ENCODE measurements around the gene RAB27B.

The RAB27B gene

DNA sequence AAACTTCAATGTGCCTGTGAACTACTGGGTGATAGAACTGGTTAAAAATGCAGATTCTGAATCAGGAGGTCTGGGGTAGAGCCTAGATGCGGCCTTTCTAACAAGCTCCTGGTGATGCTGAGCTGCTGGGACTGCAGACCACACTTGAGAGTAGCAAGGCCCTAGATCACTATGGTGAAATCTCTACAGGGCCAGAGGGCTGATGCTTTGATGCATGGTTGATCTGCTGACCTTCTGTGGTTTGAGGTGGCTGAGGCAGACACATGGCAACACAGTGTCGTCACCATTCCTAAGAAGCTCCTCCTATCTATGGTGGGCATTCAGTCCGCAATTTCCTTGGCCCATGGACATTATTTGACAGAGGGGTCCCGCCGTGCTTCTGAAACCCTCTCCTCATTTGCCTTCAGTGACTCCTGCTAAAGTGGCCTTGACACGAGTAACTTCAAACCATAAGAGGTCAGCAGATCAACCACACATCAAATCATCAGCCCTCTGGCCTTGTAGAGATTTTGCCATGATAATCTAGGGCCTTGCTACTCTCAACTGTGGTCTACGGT is 111.2 kb downstream of the RAB27B start:
- Histone ChIP-seq H3K4me1 (ENCODE audit: insufficient read depth, low read length) (no peaks in the 10 kb centered on the region), H3K36me3 (ENCODE audit: insufficient read depth, low read length) (no peaks in the 10 kb centered on the region), H3K9me3 (ENCODE audit: low read length) (no peaks in the 10 kb centered on the region), H3K4me3 (ENCODE audit: low read length) (no peak overlapping the region), H2AFZ (ENCODE audit: low read depth, low read length) (no peak overlapping the region), H3K27me3 (ENCODE audit: insufficient read depth, low read length) (no peaks in the 10 kb centered on the region)

DNA sequence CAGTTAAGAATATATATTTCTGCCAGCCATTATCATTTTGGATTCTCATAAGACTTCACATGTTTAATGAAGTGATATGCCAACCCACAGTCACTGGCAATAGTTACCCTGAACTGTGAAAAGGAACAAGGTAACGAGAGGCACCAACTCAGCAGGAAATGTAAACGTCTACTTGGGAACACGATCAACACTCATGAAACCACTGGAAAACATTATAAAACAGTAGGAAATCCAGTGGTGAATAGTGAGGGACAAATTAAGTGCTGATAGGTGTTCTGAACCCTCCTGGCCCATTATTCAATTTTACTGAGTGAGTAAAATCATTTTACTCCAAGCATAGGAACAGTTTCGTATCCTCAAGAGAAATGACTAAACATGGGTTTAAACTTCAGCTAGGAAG is 113.9 kb downstream of the RAB27B start:
- H2AFZ ChIP-seq (ENCODE audit: low read depth, low read length), result no peak overlapping the region
- H3K4me1 ChIP-seq (ENCODE audit: insufficient read depth, low read length), result no peaks in the 10 kb centered on the region
- H3K36me3 ChIP-seq (ENCODE audit: insufficient read depth, low read length), result no peaks in the 10 kb centered on the region
- H3K27me3 ChIP-seq (ENCODE audit: insufficient read depth, low read length), result no peaks in the 10 kb centered on the region
- H3K4me3 ChIP-seq (ENCODE audit: low read length), result no peak overlapping the region
- no peaks in the 10 kb centered on the region for H3K9me3 ChIP-seq (ENCODE audit: low read length)

DNA sequence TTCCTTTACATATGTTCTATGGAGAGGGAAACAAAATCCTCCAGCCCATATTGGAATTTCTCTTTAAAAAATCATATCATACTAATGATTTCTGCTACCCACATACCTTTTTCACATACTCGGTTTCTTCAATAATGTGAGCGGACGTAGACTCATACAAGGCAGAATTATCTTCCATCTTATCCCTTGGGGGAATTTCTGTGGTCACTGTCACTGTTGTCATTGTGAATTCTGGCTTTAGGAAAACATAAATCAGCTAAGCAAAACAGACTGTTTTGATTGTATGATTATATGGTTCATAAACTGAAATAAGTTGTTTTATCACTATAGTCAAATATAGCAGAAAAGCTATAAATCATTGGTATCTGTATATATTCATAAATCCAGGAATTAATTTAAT is 114.3 kb downstream of the RAB27B start:
- no peak overlapping the region for H3K4me3 ChIP-seq (ENCODE audit: low read length)
- no peaks in the 10 kb centered on the region for H3K9me3 ChIP-seq (ENCODE audit: low read length)
- H3K36me3 ChIP-seq (ENCODE audit: insufficient read depth, low read length), result no peaks in the 10 kb centered on the region
- H3K4me1 ChIP-seq (ENCODE audit: insufficient read depth, low read length), result no peaks in the 10 kb centered on the region
- no peak overlapping the region for H2AFZ ChIP-seq (ENCODE audit: low read depth, low read length)
- H3K27me3 ChIP-seq (ENCODE audit: insufficient read depth, low read length), result no peaks in the 10 kb centered on the region
